ENCODE results near the gene C6orf136. TPM values are rescaled to one million over a fixed set of nuclear protein-coding genes. Genes with fewer than 3 reads are reported as not detected.
A peak's percentile ranks its signal among the peaks of the same experiment; 100 is the strongest.

The C6orf136 gene
- total and polyA plus RNA-seq, 9 of the 15 experiments (the other 6 are each of a cell fraction or from before 2014, with no cell fraction given): 14.1 to 63.1 (median 18.4) TPM

GRCh38 chr6:30672445-30673253 lies 25.7 kb downstream of the C6orf136 start, which contains the start of gene DHX16 (continued):
- peak; percentile 94; the same call in 1 of the 2 replicates for TF ChIP-seq NKRF (IDR thresholded peaks at IDR 0.05; ENCODE audit: borderline replicate concordance)
- no peak for TF ChIP-seq CUX1 (CRISPR knock-in tag; IDR thresholded peaks at IDR 0.05)
- TF ChIP-seq YBX1 (IDR thresholded peaks at IDR 0.05): no peak
- no peak for TF ChIP-seq SRSF3 (IDR thresholded peaks at IDR 0.05; ENCODE audit: insufficient read depth, low read length)
- no peak for TF ChIP-seq NCOR1 (IDR thresholded peaks at IDR 0.05)
- TF ChIP-seq TAF7 (tag; IDR thresholded peaks at IDR 0.05): no peak
- TF ChIP-seq, protein P1, sequence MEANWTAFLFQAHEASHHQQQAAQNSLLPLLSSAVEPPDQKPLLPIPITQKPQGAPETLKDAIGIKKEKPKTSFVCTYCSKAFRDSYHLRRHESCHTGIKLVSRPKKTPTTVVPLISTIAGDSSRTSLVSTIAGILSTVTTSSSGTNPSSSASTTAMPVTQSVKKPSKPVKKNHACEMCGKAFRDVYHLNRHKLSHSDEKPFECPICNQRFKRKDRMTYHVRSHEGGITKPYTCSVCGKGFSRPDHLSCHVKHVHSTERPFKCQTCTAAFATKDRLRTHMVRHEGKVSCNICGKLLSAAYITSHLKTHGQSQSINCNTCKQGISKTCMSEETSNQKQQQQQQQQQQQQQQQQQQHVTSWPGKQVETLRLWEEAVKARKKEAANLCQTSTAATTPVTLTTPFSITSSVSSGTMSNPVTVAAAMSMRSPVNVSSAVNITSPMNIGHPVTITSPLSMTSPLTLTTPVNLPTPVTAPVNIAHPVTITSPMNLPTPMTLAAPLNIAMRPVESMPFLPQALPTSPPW (CRISPR knock-in tag; IDR thresholded peaks at IDR 0.05): no peak; the same call in 1 of the 2 replicates
- TF ChIP-seq TOE1 (IDR thresholded peaks at IDR 0.05; ENCODE audit: borderline replicate concordance): peak; percentile 90
- no peak; the same call in 1 of the 2 replicates for TF ChIP-seq TOE1 (CRISPR knock-in tag; IDR thresholded peaks at IDR 0.05; ENCODE audit: borderline replicate concordance, low read depth)
- TF ChIP-seq ZKSCAN3 (CRISPR knock-in tag; IDR thresholded peaks at IDR 0.05): no peak
- no peak for TF ChIP-seq PHTF2 (CRISPR knock-in tag; IDR thresholded peaks at IDR 0.05)
- TF ChIP-seq MYC (IDR thresholded peaks at IDR 0.05; ENCODE audit: low read depth, low read length): peak; percentile 57; the same call in 1 of the 2 replicates
- TF ChIP-seq MYC (CRISPR knock-in tag; IDR thresholded peaks at IDR 0.05; ENCODE audit: borderline replicate concordance, low read depth): peak; percentile 37; the same call in 1 of the 2 replicates
- TF ChIP-seq ATF2 (CRISPR knock-in tag; IDR thresholded peaks at IDR 0.05): no peak
- no peak for TF ChIP-seq IRF9 (tag; IDR thresholded peaks at IDR 0.05)
- TF ChIP-seq IRF2 (CRISPR knock-in tag; IDR thresholded peaks at IDR 0.05): no peak

All from K562 (cell line).